Right ventricle myocardium inferior (tissue), 1 donor: ENCODE measurements around the gene HOXA5. TPM values are rescaled to one million over a fixed set of nuclear protein-coding genes. Genes with fewer than 3 reads are reported as not detected.

ENCODE experiments used
- ATAC-seq: fragments of 200-7000 bp; cut with Tn5 transposase; one replicate; pipeline ENCODE4 v1.9.1; 2020; ENCODE audit warnings: mild to moderate bottlenecking, moderate library complexity
- DNase-seq: peaks from one replicate; pipeline ENCODE4 v3.0.0; 2021; ENCODE audit errors: missing footprints
- intact Hi-C: fragments of 100-400 bp; cut with DNase I; formaldehyde crosslinking; loops from one replicate; pipeline ENCODE4 v1.11.0; 2022
- total RNA-seq: library from RNA; stranded (reverse); fragmentation: NEBNext Ultra II Directional; extraction: Animal tissue kit (Norgen Biotek cat#: 25700); gene quantifications from one replicate; pipeline ENCODE4 v1.2.1, GENCODE V29; 2021
- donor health status: DM: no; HTN: yes; CAD: no; lungs with severe emphysema.

The HOXA5 gene
- total RNA-seq, 1 donor from 2014 or later = not detected

GRCh38 chr7:27183682-27184336, 40.3 kb upstream of the HOXA5 start:
- no peak for ATAC-seq
- no peak for DNase-seq
- intact Hi-C loops = no loop called here

- no peak for ATAC-seq
- intact Hi-C loops = no loop called here
- DNase-seq = no peak
Observed at GRCh38 chr7:27182861-27183681, 39.6 kb upstream of the HOXA5 start.

- intact Hi-C loops = no loop called here
- DNase-seq (no peak), ATAC-seq (no peak)
Observed at GRCh38 chr7:27182285-27182841, 38.9 kb upstream of the HOXA5 start.

GRCh38 chr7:27181795-27182275, 38.4 kb upstream of the HOXA5 start:
- intact Hi-C loops = no loop called here
- DNase-seq = no peak
- no peak for ATAC-seq

GRCh38 chr7:27180431-27181420, 37.2 kb upstream of the HOXA5 start:
- intact Hi-C loops = no loop called here

GRCh38 chr7:27179503-27180430, 36.3 kb upstream of the HOXA5 start:
- DNase-seq = peak; percentile 86
- ATAC-seq = peak; percentile 42
- intact Hi-C loops = no loop called here

More at GRCh38 chr7:27180431-27181420, 37.2 kb upstream of the HOXA5 start:
- DNase-seq (no peak), ATAC-seq (no peak)

GRCh38 chr7:27179030-27179429, 35.5 kb upstream of the HOXA5 start:
- intact Hi-C loops = no loop called here
- DNase-seq (no peak), ATAC-seq (no peak)

- no peak for ATAC-seq
- no peak for DNase-seq
Observed at GRCh38 chr7:27178366-27178765, 34.9 kb upstream of the HOXA5 start.

GRCh38 chr7:27177795-27178320, 34.4 kb upstream of the HOXA5 start:
- intact Hi-C loops = no loop called here
- DNase-seq (no peak), ATAC-seq (no peak)

More at GRCh38 chr7:27178366-27178765, 34.9 kb upstream of the HOXA5 start:
- intact Hi-C loops = no loop called here

- ATAC-seq = no peak
- DNase-seq = peak; percentile 17
Observed at GRCh38 chr7:27176962-27177794, 33.7 kb upstream of the HOXA5 start.

GRCh38 chr7:27176524-27176845, 33.0 kb upstream of the HOXA5 start:
- no peak for DNase-seq
- intact Hi-C loops = no loop called here
- ATAC-seq = no peak

More at GRCh38 chr7:27176962-27177794, 33.7 kb upstream of the HOXA5 start:
- intact Hi-C loops = no loop called here

- DNase-seq = peak; percentile 65
- no peak for ATAC-seq
Observed at GRCh38 chr7:27175626-27176523, 32.4 kb upstream of the HOXA5 start.

GRCh38 chr7:27174874-27175625, 31.6 kb upstream of the HOXA5 start:
- ATAC-seq (no peak), DNase-seq (peak; percentile 0)
- intact Hi-C loops = no loop called here

More at GRCh38 chr7:27175626-27176523, 32.4 kb upstream of the HOXA5 start:
- intact Hi-C loops = no loop called here

GRCh38 chr7:27173956-27174873, 30.7 kb upstream of the HOXA5 start, which contains the start of gene HOXA10:
Gene HOXA10 (minus strand): TSS chr7:27174320. CDS start chr7:27174306, 14 bp downstream.
- no peak for ATAC-seq
- DNase-seq = peak; percentile 54
- intact Hi-C loops = no loop called here
